GM21367 (cell line): ENCODE results near the gene AADACL4.
"Not testable (repeated sequence)": the region's sequence is repeated elsewhere in the genome, so short reads cannot be mapped to it uniquely, and the experiment has no call there.

ENCODE experiments used
- ATAC-seq: cut with Tn5 transposase; IDR thresholded peaks from one replicate; pipeline ENCODE4 v1.9.1; 2021; ENCODE audit not compliant: unreplicated experiment

AADACL4 gene

GRCh38 chr1:12709091-12709491 lies 65.2 kb downstream of the AADACL4 start:
- no peak for ATAC-seq

GRCh38 chr1:12709696-12710095 lies 65.8 kb downstream of the AADACL4 start:
- no peak for ATAC-seq

DNA sequence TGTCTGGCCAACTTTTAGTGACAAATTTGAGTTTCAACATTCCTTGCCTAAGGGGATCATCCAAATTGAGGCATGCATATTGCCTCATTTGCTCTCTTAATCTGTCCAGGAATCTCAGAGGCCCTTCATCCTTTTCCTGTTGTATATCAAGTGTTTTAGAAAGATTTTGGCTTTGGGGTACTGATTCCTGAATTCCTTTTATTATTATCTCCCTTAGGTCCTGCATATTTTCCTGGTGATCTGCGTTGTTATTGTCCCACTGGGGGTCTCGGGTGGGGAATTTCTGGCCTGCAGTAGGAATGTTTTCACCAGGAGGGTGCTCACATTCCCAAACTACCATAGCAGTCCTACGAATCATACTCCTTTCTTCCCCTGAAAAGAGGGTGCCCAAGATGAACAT lies 67.7 kb downstream of the AADACL4 start:
- ATAC-seq = no peak

DNA sequence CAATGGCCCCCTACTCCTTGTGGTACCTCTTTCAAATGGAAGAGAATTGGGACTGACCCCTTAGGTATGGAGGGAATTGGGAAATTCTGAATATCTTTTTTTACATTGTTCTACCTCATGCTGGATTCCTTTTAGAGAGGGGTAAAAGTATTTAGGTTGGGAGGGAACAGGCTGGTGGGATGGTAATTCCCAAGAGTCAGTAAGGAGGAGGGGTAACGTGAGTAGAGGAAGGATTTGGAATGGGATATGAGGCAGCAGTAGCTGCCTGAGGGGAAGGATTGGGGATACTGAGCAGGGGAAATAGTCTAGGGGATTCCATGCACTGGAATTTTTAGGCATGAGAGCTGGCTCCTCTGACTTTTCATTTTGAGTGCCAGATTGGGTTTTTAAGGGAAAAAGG lies 68.2 kb downstream of the AADACL4 start:
- no peak for ATAC-seq

- ATAC-seq = no peak
Measured at GRCh38 chr1:12712929-12713328, 69.0 kb downstream of the AADACL4 start.

GRCh38 chr1:12713651-12714050 lies 69.8 kb downstream of the AADACL4 start:
- ATAC-seq = not testable (repeated sequence)

- no peak for ATAC-seq
Measured at GRCh38 chr1:12714710-12715475, 71.0 kb downstream of the AADACL4 start.

DNA sequence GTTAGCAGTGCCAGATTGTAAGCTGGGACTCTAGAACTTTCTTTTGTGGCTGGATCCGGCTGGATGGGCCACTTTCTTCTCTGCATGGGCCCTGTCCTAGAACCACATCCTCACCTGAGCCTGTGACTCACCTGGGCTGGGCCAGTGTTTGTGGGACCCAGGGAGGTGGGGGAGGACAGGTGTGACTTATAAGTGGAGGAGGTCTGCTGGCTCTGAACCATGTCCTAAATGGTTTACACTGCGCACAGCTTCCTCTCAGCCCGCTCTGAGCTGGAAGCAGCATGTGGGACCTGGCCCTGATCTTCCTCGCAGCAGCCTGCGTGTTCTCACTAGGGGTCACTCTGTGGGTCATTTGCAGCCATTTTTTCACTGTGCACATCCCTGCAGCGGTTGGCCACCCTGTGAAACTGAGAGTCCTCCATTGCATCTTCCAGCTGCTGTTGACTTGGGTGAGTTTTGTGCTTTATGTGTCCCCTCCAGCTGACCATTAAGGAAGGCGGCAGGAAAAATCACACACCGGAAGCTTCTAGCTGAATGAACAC lies 72.1 kb downstream of the AADACL4 start, which contains the start of gene AADACL3:
Gene AADACL3 (plus strand): TSS at position 215 of the 542 bp plus-strand sequence. CDS start 67 bp downstream, at position 282.
- ATAC-seq = no peak
